ENCODE results near the gene PTPN1. TPM values are rescaled to one million over a fixed set of nuclear protein-coding genes. Genes with fewer than 3 reads are reported as not detected.
"Not testable (repeated sequence)": the region's sequence is repeated elsewhere in the genome, so short reads cannot be mapped to it uniquely, and the experiment has no call there.

Gene PTPN1
- polyA plus RNA-seq, 3 donors: 30.0 to 31.1 (median 30.9) TPM

GRCh38 chr20:50587291-50587961 is 77.2 kb downstream of the PTPN1 start:
- DNase-seq (ENCODE audit: low read depth in 3 of 3, low spot score in 2 of 3): no peak

GRCh38 chr20:50588034-50588736 is 78.0 kb downstream of the PTPN1 start:
- DNase-seq (ENCODE audit: low read depth in 3 of 3, low spot score in 2 of 3): no peak

- no peak for DNase-seq (ENCODE audit: low read depth in 3 of 3, low spot score in 2 of 3)
Measured at GRCh38 chr20:50589548-50590347, 79.6 kb downstream of the PTPN1 start.

GRCh38 chr20:50590348-50590664 is 80.1 kb downstream of the PTPN1 start:
- DNase-seq (ENCODE audit: low read depth in 3 of 3, low spot score in 2 of 3): no peak

GRCh38 chr20:50591233-50591852 is 81.2 kb downstream of the PTPN1 start:
- DNase-seq (ENCODE audit: low read depth in 3 of 3, low spot score in 2 of 3): no peak

- DNase-seq (ENCODE audit: low read depth in 3 of 3, low spot score in 2 of 3): no peak
Measured at GRCh38 chr20:50592282-50593004, 82.3 kb downstream of the PTPN1 start.

- DNase-seq (ENCODE audit: low read depth in 3 of 3, low spot score in 2 of 3): no peak
Measured at GRCh38 chr20:50593005-50593335, 82.8 kb downstream of the PTPN1 start.

GRCh38 chr20:50594231-50594590 is 84.0 kb downstream of the PTPN1 start:
- no peak for DNase-seq (ENCODE audit: low read depth in 3 of 3, low spot score in 2 of 3)

- no peak for DNase-seq (ENCODE audit: low read depth in 3 of 3, low spot score in 2 of 3)
Measured at GRCh38 chr20:50594591-50595432, 84.6 kb downstream of the PTPN1 start.

GRCh38 chr20:50595433-50595895 is 85.3 kb downstream of the PTPN1 start:
- no peak for DNase-seq (ENCODE audit: low read depth in 3 of 3, low spot score in 2 of 3)

GRCh38 chr20:50595988-50596693 is 86.0 kb downstream of the PTPN1 start:
- no peak for DNase-seq (ENCODE audit: low read depth in 3 of 3, low spot score in 2 of 3)

GRCh38 chr20:50596694-50597021 is 86.5 kb downstream of the PTPN1 start:
- DNase-seq (ENCODE audit: low read depth in 3 of 3, low spot score in 2 of 3): no peak

- DNase-seq (ENCODE audit: low read depth in 3 of 3, low spot score in 2 of 3): no peak
Measured at GRCh38 chr20:50597406-50597969, 87.3 kb downstream of the PTPN1 start.

GRCh38 chr20:50598074-50598473 is 87.9 kb downstream of the PTPN1 start:
- no peak for DNase-seq (ENCODE audit: low read depth in 3 of 3, low spot score in 2 of 3)

GRCh38 chr20:50598768-50599167 is 88.6 kb downstream of the PTPN1 start:
- not testable (repeated sequence) for DNase-seq (ENCODE audit: low read depth in 3 of 3, low spot score in 2 of 3)

GRCh38 chr20:50600281-50600895 is 90.2 kb downstream of the PTPN1 start:
- DNase-seq (ENCODE audit: low read depth in 3 of 3, low spot score in 2 of 3): no peak

GRCh38 chr20:50601511-50602431 is 91.6 kb downstream of the PTPN1 start:
- DNase-seq (ENCODE audit: low read depth in 3 of 3, low spot score in 2 of 3): no peak
